ENCODE results near the gene CPT2. TPM values are rescaled to one million over a fixed set of nuclear protein-coding genes. Genes with fewer than 3 reads are reported as not detected.

CPT2 gene
- total and polyA plus RNA-seq, 2 of the 13 experiments (the other 11 are each of a cell fraction or from before 2014, with no cell fraction given), result 12.6 to 14.6 TPM

- TF ChIP-seq ZNF362 (CRISPR knock-in tag; IDR thresholded peaks at IDR 0.05; ENCODE audit: borderline replicate concordance), result peak; percentile 41; the same call in 1 of the 2 replicates
- TF ChIP-seq ZNF280B (CRISPR knock-in tag; IDR thresholded peaks at IDR 0.05; ENCODE audit: borderline replicate concordance), result peak; percentile 85; the same call in 1 of the 2 replicates
- TF ChIP-seq ZBTB7A (CRISPR knock-in tag; IDR thresholded peaks at IDR 0.05), result 0 out of 2 replicates have a peak, but pooled peaks have one; percentile 50
- peak; percentile 76; the same call in 1 of the 2 replicates for TF ChIP-seq RFXAP (CRISPR knock-in tag; IDR thresholded peaks at IDR 0.05; ENCODE audit: borderline replicate concordance)
- 0 out of 2 replicates have a peak, but pooled peaks have one; percentile 21 for TF ChIP-seq HIC2 (CRISPR knock-in tag; IDR thresholded peaks at IDR 0.05; ENCODE audit: low read depth)
- TF ChIP-seq SP2 (CRISPR knock-in tag; IDR thresholded peaks at IDR 0.05), result peak; percentile 68
- TF ChIP-seq FOXP1 (IDR thresholded peaks at IDR 0.05), result no peak
- TF ChIP-seq FOXP1 (CRISPR knock-in tag; IDR thresholded peaks at IDR 0.05), result peak; percentile 66
- TF ChIP-seq JUN (CRISPR knock-in tag; IDR thresholded peaks at IDR 0.05), result peak; percentile 71
- TF ChIP-seq ETV6 (CRISPR knock-in tag; conservative IDR thresholded peaks at IDR 0.05), result peak; percentile 63; the same call in 1 of the 2 replicates
- TF ChIP-seq U2AF1 (optimal IDR thresholded peaks at IDR 0.05; ENCODE audit: low read depth, low read length), result peak; percentile 88
- TF ChIP-seq ZNF280D (CRISPR knock-in tag; IDR thresholded peaks at IDR 0.05), result peak; percentile 87; the same call in 1 of the 2 replicates
- TF ChIP-seq HOXA9 (CRISPR knock-in tag; IDR thresholded peaks at IDR 0.05; ENCODE audit: borderline replicate concordance), result no peak
- TF ChIP-seq KDM5B (CRISPR knock-in tag; IDR thresholded peaks at IDR 0.05; ENCODE audit: borderline replicate concordance), result peak; percentile 96
- no peak for TF ChIP-seq STAG1 (CRISPR knock-in tag; IDR thresholded peaks at IDR 0.05)
- no peak for TF ChIP-seq EED (CRISPR knock-in tag; IDR thresholded peaks at IDR 0.05)
Observed at GRCh38 chr1:53238197-53239155, 41.9 kb downstream of the CPT2 start, which contains the start of gene MAGOH (continued).
